GM19467 (cell line): ENCODE results near the gene HSBP1.
A peak's percentile ranks its signal among the peaks of the same experiment; 100 is the strongest.

Source experiments
- ATAC-seq: cut with Tn5 transposase; IDR thresholded peaks from one replicate; pipeline ENCODE4 v1.9.1; 2021; ENCODE audit warnings: mild to moderate bottlenecking, moderate library complexity; ENCODE audit not compliant: unreplicated experiment

HSBP1 gene

GRCh38 chr16:83807710-83808572, at the start of gene HSBP1:
TSS of gene HSBP1 (plus strand) at chr16:83807978. CDS start at chr16:83808077, 99 bp downstream.
- peak; percentile 96 for ATAC-seq

GRCh38 chr16:83762141-83762991, 45.4 kb upstream of the HSBP1 start:
- ATAC-seq = no peak

GRCh38 chr16:83762992-83763358, 44.8 kb upstream of the HSBP1 start:
- ATAC-seq = no peak

- ATAC-seq = no peak
These were observed 38.8 kb upstream of the HSBP1 start for GRCh38 chr16:83768986-83769385.

GRCh38 chr16:83769397-83770008, 38.3 kb upstream of the HSBP1 start:
- no peak for ATAC-seq

- no peak for ATAC-seq
These were observed 36.4 kb upstream of the HSBP1 start for GRCh38 chr16:83771306-83771942.

GRCh38 chr16:83772806-83773205, 35.0 kb upstream of the HSBP1 start:
- ATAC-seq = no peak

GRCh38 chr16:83774066-83774465, 33.7 kb upstream of the HSBP1 start:
- ATAC-seq = no peak

- no peak for ATAC-seq
These were observed 30.8 kb upstream of the HSBP1 start for GRCh38 chr16:83776944-83777343.

- ATAC-seq = no peak
These were observed 27.9 kb upstream of the HSBP1 start for GRCh38 chr16:83779886-83780285.

GRCh38 chr16:83785455-83785854, 22.3 kb upstream of the HSBP1 start:
- no peak for ATAC-seq

GRCh38 chr16:83789642-83790401, 18.0 kb upstream of the HSBP1 start:
- no peak for ATAC-seq

GRCh38 chr16:83791916-83792315, 15.9 kb upstream of the HSBP1 start:
- no peak for ATAC-seq

GRCh38 chr16:83792391-83792790, 15.4 kb upstream of the HSBP1 start:
- no peak for ATAC-seq

- no peak for ATAC-seq
These were observed 14.6 kb upstream of the HSBP1 start for GRCh38 chr16:83793179-83793578.

GRCh38 chr16:83794860-83795554, 12.8 kb upstream of the HSBP1 start:
- no peak for ATAC-seq

GRCh38 chr16:83797013-83797412, 10.8 kb upstream of the HSBP1 start:
- ATAC-seq = no peak

GRCh38 chr16:83799336-83799735, 8.4 kb upstream of the HSBP1 start:
- ATAC-seq = no peak

GRCh38 chr16:83802135-83802534, 5.6 kb upstream of the HSBP1 start:
- no peak for ATAC-seq
